ENCODE results near the gene SURF1. TPM values are rescaled to one million over a fixed set of nuclear protein-coding genes. Genes with fewer than 3 reads are reported as not detected.

The SURF1 gene
- polyA plus RNA-seq, 3 donors: 60.5 to 140 (median 98.4) TPM

DNA sequence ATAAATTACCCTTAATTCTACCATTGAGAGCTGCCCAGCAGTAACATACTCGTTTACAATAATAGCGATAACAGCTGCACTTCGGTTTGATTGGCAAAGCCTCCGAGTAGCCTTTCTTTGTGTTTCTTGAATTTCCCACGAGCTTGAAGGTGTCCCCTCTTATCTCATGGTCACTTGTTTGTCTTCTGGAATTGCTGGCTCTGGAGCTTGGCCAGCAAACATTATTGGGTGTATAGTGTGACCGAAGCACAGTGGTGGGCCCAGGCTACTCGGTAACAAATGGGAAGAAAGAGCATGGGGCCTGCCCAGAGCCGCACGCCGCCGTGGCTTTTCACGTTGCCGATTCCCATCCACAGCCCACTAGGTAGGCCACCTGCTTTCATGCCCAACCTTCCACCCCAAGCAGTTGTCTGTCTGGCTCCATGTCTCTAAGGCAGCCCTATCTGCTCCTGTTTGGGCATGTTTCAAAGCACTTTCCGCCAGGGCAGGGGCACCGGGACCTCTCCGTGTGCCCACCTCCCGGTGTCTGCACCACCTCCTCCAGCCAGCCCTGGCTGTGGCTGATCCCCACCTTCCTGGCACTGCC lies 28.5 kb upstream of the SURF1 start:
- Mint-ChIP-seq H3K27me3 (ENCODE audit: low read depth in 3 of 3) (peaks cover 2 to 6% (median 3%) of the 10 kb centered on the region in 3 donors), H3K36me3 (no peaks in the 10 kb centered on the region), H3K27ac (no peak overlapping the region), H3K9me3 (no peaks in the 10 kb centered on the region), H3K4me3 (no peak overlapping the region), H3K4me1 (no peaks in the 10 kb centered on the region)
- Histone ChIP-seq H3K27me3 (ENCODE audit: control insufficient read depth in 2 of 2, insufficient read depth in 2 of 2, low read length in 2 of 2) (no peaks in the 10 kb centered on the region), H3K36me3 (replicated peaks in 1 of 2; ENCODE audit: control insufficient read depth in 1 of 2, insufficient read depth in 2 of 2, low read length in 2 of 2) (no peaks in the 10 kb centered on the region), H4K20me1 (ENCODE audit: insufficient read depth, low read length) (no peaks in the 10 kb centered on the region), H3K9ac (ENCODE audit: insufficient read depth, low read length, poor library complexity, severe bottlenecking) (no peak overlapping the region), H3K4me1 (ENCODE audit: control insufficient read depth in 1 of 2, insufficient read depth in 2 of 2, low read length in 2 of 2) (no peaks in the 10 kb centered on the region), H3K4me2 (replicated peaks; ENCODE audit: extremely low read depth, low read length, poor library complexity, severe bottlenecking) (no peak overlapping the region), H3K4me3 (replicated peaks in 1 of 3; ENCODE audit: low read depth in 2 of 3, low read length in 3 of 3) (no peak overlapping the region), H3K27ac (ENCODE audit: low read depth in 1 of 2, low read length in 2 of 2) (no peak overlapping the region), H3K79me2 (ENCODE audit: insufficient read depth, low read length) (no peaks in the 10 kb centered on the region), H3K9me3 (replicated peaks in 1 of 2; ENCODE audit: control insufficient read depth in 1 of 2, insufficient read depth in 1 of 2, low read length in 2 of 2) (no peaks in the 10 kb centered on the region), H2AFZ (ENCODE audit: insufficient read depth, low read depth, low read length, poor library complexity, severe bottlenecking) (no peak overlapping the region)
- WGBS (ENCODE audit: insufficient coverage): 93% methylated on average over 15 of the region's 17 CpGs
- DNase-seq: no peak
- TF ChIP-seq CTCF (IDR thresholded peaks at IDR 0.05): no peak
- intact Hi-C loops (cut with micrococcal nuclease): no loop called here

GRCh38 chr9:133383438-133383837 lies 27.2 kb upstream of the SURF1 start:
- H3K27me3 Mint-ChIP-seq (ENCODE audit: low read depth in 3 of 3): peaks cover 2 to 4% (median 3%) of the 10 kb centered on the region in 3 donors
- Histone ChIP-seq H3K9me3 (replicated peaks in 1 of 2; ENCODE audit: control insufficient read depth in 1 of 2, insufficient read depth in 1 of 2, low read length in 2 of 2) (no peaks in the 10 kb centered on the region), H3K27me3 (ENCODE audit: control insufficient read depth in 2 of 2, insufficient read depth in 2 of 2, low read length in 2 of 2) (no peaks in the 10 kb centered on the region), H3K4me3 (replicated peaks in 1 of 3; ENCODE audit: low read depth in 2 of 3, low read length in 3 of 3) (no peak overlapping the region), H3K27ac (ENCODE audit: low read depth in 1 of 2, low read length in 2 of 2) (no peak overlapping the region), H3K36me3 (replicated peaks in 1 of 2; ENCODE audit: control insufficient read depth in 1 of 2, insufficient read depth in 2 of 2, low read length in 2 of 2) (no peaks in the 10 kb centered on the region), H3K79me2 (ENCODE audit: insufficient read depth, low read length) (no peaks in the 10 kb centered on the region), H3K4me1 (ENCODE audit: control insufficient read depth in 1 of 2, insufficient read depth in 2 of 2, low read length in 2 of 2) (peaks cover 0 to 4% of the 10 kb centered on the region in 2 donors), H3K9ac (ENCODE audit: insufficient read depth, low read length, poor library complexity, severe bottlenecking) (no peak overlapping the region), H3K4me2 (replicated peaks; ENCODE audit: extremely low read depth, low read length, poor library complexity, severe bottlenecking) (no peak overlapping the region), H2AFZ (ENCODE audit: insufficient read depth, low read depth, low read length, poor library complexity, severe bottlenecking) (no peak overlapping the region), H4K20me1 (ENCODE audit: insufficient read depth, low read length) (no peaks in the 10 kb centered on the region)
- no peaks in the 10 kb centered on the region for H3K36me3 Mint-ChIP-seq
- TF ChIP-seq CTCF (IDR thresholded peaks at IDR 0.05): no peak
- WGBS (ENCODE audit: insufficient coverage): 93% methylated on average over 3 of the region's 3 CpGs
- H3K4me1 Mint-ChIP-seq: peaks cover 6% of the 10 kb centered on the region
- H3K4me3 Mint-ChIP-seq: no peak overlapping the region
- intact Hi-C loops (cut with micrococcal nuclease): no loop called here
- no peak for DNase-seq
- H3K9me3 Mint-ChIP-seq: no peaks in the 10 kb centered on the region
- H3K27ac Mint-ChIP-seq: no peak overlapping the region

Measured in CD14-positive monocyte (primary cell).